ENCODE measurements around the gene KIF6.
"Not testable (repeated sequence)": the region's sequence is repeated elsewhere in the genome, so short reads cannot be mapped to it uniquely, and the experiment has no call there.

The KIF6 gene

GRCh38 chr6:39724787-39725631 lies at the start of gene KIF6:
TSS of gene KIF6 (minus strand) at chr6:39725408. CDS start at chr6:39725310, 98 bp downstream.
- peak; percentile 90 for DNase-seq

GRCh38 chr6:39773782-39774181 lies 48.6 kb upstream of the KIF6 start:
- DNase-seq, result no peak

- DNase-seq, result no peak
Observed at GRCh38 chr6:39772559-39773273, 47.5 kb upstream of the KIF6 start.

- DNase-seq, result no peak
Observed at GRCh38 chr6:39770446-39770845, 45.2 kb upstream of the KIF6 start.

GRCh38 chr6:39769012-39769411 lies 43.8 kb upstream of the KIF6 start:
- no peak for DNase-seq

- DNase-seq, result no peak
Observed at GRCh38 chr6:39765508-39766065, 40.4 kb upstream of the KIF6 start.

- no peak for DNase-seq
Observed at GRCh38 chr6:39760226-39760952, 35.2 kb upstream of the KIF6 start.

- no peak for DNase-seq
Observed at GRCh38 chr6:39758905-39759605, 33.8 kb upstream of the KIF6 start.

GRCh38 chr6:39756582-39756981 lies 31.4 kb upstream of the KIF6 start:
- no peak for DNase-seq

- DNase-seq, result no peak
Observed at GRCh38 chr6:39755231-39755630, 30.0 kb upstream of the KIF6 start.

GRCh38 chr6:39754514-39755115 lies 29.4 kb upstream of the KIF6 start:
- DNase-seq, result no peak

GRCh38 chr6:39753725-39754045 lies 28.5 kb upstream of the KIF6 start:
- no peak for DNase-seq

GRCh38 chr6:39752835-39753724 lies 27.9 kb upstream of the KIF6 start:
- no peak for DNase-seq

GRCh38 chr6:39746795-39747194 lies 21.6 kb upstream of the KIF6 start:
- DNase-seq, result no peak

GRCh38 chr6:39733704-39734103 lies 8.5 kb upstream of the KIF6 start:
- DNase-seq, result no peak

GRCh38 chr6:39731565-39731964 lies 6.4 kb upstream of the KIF6 start:
- DNase-seq, result no peak

GRCh38 chr6:39729945-39730344 lies 4.7 kb upstream of the KIF6 start:
- DNase-seq, result no peak

- DNase-seq, result no peak
Observed at GRCh38 chr6:39725632-39725997, 407 bp upstream of the KIF6 start.

- not testable (repeated sequence) for DNase-seq
Observed at GRCh38 chr6:39723350-39723749, 1.9 kb downstream of the KIF6 start.

- DNase-seq, result no peak
Observed at GRCh38 chr6:39714802-39715201, 10.4 kb downstream of the KIF6 start.

GRCh38 chr6:39707962-39708683 lies 17.1 kb downstream of the KIF6 start:
- DNase-seq, result no peak

All from DMS79 (cell line).